Amniotic epithelial cell (primary cell): ENCODE results near the gene NFAM1.

Experiments used
- DNase-seq: peaks from one replicate; pipeline ENCODE4 v3.0.0-alpha.2; 2010; ENCODE audit warnings: low read depth

Gene NFAM1

DNA sequence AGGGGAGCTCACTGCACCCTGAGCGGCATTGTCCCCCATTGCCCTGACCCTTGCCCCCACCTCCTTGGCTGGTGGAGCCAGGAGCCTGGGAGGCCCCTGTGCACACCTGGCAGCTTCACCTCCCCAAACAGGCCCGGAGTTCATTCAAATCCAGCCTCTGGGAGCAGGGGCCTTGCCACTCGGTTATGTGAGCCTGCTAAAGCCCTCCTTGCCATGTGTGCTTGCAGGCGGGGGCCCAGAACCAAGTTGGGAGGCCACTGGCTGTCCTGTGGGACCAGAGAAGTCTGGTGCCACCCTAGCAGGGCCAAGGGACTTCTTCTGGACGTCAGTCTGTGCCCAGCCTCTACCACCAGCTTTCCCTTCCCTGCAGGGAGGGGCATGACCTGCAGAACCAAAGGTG, 48.9 kb downstream of the NFAM1 start:
- DNase-seq: no peak

DNA sequence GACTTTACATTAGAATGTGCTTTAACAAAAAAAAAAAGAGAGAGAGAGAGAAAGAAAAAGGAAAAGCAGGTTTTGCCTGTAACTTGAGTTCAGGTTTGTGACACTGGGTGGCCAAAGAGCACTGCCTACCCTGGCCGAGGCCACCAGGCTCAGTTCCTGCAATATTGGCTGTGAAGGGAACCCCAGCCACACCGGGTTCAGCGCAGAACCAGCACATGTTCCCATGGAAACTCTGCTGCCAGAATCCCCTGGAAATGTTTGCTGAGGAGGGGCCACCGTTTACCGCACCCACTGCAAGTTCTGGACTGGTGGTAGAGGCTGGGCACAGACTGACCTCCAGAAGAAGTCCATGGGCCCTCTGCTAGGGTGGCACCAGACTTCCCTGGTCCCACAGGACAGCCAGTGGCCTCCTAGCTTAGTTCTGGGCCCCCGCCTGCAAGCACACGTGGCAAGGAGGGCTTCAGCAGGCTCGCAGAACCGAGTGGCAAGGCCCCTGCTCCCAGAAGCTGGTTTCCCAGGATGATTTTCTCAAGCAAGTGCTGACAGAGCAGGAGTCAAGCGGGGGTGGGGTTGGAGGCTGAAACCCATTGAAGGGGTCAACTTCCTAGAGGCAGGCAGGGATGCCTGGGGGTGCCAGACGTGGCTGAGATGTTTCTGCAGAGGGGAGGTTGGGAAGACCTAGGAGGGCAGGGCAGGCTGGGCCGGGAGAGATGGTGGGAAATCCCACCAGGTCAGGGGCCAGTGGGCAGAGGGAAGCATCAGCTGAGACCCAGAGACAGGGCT, 51.2 kb downstream of the NFAM1 start:
- no peak for DNase-seq

DNA sequence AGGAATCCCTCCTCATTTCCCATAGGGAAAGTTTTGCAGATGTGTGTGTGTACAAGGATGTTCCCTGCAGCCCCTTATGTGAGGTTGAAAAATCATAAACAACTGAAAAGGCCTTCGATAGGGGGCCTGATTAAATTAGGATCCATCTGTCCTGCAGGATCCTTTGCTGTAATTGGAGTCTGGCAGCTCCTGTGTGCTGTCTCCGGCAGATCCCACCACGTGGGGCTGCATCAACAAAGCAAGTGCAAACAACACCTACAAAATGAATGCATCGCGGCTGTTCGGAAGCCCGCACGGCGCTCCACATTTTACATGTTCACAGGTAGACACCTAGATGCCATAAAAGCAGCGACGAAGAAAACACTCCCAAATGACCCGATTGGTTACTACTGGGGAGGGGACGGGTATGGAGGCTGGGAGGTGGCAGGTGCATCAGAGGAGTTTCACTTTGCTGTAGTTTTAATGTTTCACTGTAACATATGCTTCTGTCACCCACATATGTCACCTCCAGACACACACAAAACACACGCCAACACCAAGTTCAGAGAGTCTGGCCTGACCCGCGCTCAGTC, 52.2 kb downstream of the NFAM1 start:
- no peak for DNase-seq

DNA sequence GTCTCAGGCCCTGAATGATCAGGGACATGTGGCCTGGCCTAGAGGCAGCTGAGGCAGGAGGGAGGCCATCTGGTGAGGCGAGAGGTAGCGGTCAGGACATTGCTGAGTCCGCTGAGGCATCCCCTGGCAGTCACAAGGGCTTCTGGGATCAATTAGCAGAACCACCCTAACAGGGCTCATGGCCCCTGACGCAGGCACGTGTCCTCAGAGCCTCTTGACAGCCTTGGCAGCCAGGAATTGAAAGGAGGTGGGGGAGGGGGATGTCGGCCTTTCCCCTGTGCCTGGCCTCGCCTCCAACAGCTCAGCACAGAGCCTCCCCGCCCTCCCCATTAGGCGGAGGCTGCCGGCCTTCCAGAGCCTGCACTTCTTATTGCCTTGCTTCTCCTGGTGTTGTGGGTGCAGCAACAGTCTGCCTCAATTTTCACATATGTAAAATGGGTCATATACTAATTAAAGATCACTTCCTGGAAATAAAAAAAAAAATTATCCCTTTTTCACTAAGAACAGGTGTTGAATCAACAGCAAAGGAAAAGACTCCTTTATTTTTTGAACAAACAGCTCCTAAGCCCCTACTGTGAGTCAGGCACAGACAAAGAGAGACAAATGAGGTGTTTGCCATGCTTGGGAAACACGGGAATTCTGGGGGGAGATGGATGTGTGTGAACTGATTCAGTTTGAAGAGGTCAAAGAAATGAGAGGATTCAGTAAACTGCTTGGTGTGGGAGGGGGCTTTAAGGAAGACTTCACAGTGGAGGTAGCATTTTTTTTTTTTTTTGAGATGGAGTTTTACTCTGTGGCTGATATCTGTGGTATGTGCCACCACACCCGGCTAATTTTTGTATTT, 55.3 kb downstream of the NFAM1 start:
- DNase-seq: peak; percentile 7

DNA sequence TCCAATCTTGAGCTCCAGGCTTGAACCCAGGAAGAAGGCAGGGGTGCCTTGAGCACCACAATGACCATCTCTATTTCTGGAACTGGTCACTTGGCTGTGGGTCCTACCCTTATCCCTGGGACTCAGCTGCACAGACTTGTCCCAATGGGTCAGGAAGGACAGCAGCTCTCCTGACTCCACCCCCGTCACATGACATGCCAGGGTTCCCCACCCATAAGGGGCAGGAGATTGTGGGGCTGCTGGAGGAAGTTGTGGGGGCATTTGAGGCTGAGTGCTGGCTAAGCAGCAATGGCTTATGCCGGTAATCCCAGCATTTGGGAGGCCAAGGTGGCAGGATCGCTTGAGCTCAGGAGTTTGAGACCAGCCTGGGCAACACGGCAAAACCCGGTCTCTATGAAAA, 56.2 kb downstream of the NFAM1 start:
- no peak for DNase-seq

DNA sequence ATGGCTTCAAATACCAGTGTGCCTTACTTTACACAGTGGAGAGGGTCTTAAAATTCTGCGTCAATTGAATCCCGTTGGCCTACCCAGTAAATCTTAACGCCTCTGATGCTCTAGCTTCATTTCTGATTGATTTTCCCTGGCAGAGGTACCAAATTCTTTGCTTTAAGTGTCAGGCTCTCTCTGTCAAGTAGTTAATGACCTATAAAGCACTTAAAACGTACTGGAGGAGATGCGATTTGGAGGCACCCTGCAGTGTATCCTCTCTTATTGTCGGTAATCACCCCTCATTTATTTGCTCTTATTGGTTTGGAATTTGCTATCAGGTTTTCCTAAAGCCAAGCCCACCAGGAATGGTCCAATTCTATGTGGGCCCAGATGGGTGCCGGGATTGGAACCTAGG, 59.2 kb downstream of the NFAM1 start:
- DNase-seq: no peak

DNA sequence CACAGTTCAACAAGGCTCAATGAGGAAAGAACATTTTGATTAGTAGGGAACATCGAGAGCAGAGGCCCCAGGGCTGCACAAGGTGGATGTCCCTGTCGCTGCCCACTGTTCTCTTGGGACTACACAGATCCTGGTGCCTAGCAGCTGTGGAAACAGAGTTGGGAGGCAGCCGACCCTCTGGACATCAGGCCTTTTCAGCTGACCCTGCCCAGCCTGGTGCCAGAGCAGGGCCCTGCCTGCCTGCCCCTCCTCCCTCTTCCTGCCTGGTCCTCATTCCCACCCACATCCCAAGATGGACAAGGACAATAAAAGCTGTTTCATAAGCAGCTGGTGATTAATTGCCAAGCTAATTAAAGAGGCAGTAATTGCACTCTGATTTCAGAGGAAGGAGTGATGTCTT, 60.7 kb downstream of the NFAM1 start:
- DNase-seq: no peak

DNA sequence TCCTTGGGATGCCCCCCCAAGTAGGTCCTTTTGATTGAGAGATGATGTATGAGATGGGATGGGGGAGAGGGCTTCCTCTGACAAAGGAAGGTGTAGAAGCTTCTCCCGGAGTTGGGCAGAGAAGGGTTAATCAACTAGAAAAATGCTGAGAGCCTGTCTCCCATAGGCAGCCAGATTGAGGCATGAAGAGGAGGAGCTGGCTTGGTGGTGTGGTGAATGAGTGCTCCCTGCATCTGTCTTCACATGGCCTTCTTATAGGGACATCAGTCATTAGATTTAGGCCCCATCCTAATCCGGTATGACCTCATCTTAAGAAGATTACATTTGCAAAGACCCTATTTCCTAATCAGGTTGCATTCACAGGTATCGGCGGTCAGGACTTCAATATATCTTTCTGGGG, 61.1 kb downstream of the NFAM1 start:
- DNase-seq: no peak

DNA sequence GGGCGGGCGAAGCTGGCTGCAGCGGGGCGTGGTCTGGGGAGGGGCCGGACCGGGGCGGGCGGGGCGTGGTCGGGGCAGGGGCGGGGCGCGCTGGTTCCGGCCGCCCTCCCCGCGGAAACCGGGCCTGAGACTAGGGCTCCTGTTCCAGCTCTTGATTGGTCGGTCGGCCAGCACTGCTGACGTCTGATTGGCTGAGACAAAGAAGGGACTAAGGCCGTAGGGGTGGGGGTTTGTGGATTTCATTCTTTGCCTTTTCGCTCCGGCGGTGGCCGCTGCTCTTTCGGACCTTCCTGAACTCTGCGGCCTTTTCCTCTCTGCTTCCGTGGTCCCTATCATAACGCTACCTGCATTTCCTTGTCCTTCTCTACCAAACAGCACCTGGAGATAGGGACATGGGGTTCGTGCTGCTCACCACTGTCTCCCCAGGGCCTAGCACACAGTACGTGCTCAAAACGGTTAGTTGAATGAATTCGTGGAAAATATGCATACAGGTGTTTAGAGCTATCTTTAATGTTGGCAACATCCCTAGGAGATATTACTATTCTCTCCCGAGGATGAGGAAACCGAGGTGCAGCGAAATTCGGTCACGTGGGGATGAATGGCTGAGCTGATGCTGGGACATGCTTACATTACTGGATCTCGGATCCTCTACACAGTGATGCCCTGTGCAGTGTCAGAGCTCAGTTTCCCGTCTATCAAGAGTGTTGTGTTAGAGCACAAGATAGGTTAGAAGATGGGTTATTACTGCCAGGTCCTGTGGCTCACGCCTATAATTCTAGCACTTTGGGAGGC, 62.8 kb downstream of the NFAM1 start:
- DNase-seq: peak; percentile 83

DNA sequence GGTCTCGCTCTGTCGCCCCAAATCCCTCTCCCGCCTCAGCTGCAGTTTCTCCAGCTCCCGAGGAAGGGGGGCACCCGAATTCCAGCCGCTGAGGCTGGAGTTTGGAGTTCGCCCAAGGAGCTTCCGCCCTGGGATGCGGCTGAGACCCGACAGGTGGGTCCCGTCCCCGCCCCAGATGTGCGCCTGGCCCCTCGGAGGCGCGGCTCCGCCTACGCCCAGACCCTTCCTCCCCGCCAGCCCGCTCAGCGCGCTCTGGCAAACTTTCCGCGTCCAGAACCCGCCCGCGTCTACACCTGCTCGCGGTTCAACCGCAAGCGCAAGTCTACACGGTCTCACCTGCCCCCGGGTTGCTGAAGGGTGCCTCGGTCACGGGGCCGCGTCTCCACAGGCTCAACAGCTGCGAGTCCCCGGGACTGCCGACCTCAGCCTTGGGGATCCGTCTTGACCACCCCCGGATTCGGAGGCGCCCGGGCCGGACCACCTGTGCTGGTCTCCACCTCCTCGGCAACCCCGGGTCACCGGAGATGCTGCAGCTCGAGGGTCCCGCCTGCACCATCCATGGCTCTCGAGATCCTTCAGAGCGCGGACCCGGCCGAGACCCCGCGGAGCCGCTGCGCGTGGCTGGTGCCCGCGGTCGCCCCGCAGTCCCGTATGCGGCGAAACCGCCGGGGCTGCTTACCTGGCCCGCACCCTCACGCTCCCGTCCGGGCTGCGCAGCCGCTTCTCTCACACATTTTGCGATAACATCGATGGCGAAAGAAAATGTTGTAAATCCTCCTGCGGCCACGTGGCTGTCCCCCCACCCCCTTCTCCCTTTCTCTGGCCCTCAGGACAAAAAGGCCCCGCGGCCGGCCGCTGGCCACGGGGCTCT, 63.6 kb downstream of the NFAM1 start:
- DNase-seq: no peak

DNA sequence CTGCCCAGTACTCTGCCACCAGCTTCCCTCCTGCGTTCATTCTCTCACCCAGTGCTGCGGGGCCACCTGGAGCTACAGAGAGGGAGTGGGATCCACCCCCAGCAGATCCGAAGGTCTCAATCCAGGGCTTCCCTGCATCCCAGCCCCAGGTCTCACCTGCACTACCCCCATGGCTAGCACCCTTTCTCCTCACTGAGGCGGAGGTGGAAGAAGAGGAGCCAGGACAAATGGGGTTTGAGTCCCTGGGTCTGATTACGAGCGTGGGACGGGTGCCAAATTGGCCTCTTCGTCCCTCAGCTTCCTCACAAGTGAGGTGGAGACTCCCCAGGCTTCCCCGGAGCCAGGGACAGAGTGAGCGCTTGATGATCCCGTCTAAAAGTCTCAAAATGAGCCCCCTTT, 64.2 kb downstream of the NFAM1 start:
- DNase-seq: no peak

DNA sequence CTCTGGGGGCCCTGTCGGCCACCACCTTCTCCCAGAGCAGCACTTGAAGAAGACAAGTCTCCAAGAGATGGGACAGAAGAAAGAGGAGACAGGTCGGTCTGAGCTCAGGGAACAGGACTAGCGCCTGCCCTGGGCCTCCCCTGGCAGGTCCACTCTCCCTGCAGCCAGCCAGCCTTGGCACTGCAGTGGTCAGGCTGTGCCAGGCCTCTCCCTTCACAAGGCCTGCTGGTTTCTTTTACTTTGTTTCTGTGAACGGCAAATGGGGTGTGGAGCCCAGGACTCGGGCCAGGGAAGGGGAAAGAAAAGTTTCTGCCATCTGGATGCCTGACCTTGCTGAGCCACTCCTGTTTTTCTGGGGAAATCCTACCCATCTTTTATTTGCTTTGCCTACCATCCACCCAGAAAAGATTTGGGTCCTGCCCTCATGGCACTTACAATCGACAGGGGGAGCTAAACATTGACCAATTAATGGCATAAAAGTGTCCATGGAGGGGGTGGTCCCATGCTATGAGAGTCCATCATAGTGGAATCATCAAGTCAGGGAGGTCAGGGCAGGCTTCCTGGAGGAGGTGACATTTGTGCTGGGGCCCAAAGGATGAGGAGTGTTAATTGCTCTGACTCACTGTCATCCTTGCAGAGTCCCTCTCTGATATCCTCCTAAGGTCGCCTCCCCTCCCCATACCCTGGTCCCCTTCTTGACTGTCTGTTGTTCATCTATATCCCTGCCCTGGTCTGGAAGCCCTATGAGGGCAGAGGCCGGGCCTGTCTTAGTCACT, 65.2 kb downstream of the NFAM1 start:
- no peak for DNase-seq

DNA sequence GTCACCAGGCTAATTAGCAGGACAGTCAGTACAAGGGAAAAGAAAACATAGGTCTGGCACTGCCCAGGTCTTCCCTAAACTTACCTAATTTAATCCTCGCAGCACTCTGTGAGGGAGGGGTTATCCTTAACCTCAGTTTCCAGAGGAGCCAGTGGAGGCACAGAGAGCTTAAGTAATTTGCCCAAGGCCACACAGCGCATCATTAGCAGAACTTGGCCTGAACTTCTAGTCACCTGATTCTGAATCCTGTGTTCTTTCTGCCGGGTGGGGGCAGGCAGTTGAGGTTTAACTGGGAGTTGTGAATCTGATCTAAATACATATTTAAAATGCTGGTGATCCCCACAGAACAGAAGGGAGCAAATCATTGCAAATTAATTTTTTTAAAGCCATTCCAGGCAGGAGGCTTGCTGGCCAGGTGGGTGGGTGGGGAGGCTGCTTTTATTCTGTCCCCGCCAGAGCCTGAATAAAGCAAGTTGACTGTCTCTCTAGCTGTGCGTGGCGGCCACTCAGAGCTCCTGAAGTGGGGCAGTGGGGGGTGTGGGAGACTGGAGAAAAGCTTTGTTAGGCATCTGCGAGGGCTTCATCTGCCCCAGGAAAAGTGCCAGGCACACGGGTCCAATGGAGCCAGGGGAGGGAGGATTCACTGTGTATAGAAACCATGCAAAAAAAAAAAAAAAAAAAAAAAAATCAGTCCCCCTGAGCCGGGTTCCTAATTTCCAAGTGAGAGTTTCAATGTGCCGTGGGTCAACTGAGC, 66.1 kb downstream of the NFAM1 start:
- no peak for DNase-seq

DNA sequence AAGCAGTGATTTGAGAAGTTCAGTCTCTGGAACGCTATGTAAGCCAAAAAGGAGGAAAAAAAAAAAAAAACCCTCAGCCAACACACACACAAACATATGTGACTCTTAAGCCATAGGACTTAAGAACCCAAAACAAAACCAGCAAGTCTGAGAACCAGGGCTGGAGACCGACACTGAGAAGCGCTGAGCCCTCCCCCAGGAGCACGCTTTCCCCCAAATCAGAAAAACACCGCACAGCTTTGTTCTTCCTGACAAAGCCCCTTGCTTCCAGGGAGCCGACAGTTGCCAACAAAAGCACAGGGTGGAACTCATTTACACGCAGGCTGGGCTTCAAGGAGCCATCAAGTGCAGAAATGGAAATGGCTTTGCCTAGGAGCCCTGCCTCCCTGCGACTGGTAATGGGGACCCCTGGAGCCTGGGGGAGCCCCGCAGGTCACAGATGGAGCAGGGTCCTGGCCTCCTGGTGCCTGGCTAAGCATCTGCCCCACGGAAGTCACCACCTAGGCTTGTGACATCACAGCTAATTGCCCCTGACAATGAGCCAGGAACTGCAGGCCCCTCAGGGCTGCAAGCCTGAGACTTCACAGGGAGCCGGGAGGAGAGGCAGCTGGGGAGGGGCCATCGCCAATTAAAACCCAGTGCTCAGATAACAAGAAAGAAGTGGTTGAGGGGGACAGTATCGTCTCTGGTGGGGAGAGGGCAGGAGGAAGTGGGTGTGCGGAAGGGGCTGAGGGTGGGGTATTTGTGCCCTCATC, 66.9 kb downstream of the NFAM1 start:
- no peak for DNase-seq

DNA sequence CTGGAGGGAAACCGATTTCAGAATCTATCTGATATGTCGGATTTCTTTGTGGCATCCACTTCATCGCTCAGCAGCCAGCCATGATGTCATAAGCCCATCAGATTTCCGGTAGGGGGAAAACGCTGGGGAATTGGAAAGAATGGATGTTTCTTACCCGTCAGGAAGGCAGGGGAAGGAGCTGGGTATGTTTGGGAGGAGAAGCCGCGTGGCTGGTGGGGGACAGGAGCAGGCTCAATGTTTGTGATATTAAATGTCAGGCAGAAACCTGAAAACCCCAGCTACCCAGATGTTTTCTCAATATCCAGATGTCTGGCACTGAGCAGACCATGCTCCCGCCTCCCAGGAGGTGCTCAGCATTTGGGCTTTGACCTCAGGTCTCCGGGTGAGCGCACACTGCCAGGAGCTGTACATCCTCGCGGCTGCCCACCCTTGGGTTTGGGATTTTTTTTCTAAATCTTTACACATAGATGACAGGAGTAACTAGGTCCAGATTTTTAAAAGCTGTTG, 67.5 kb downstream of the NFAM1 start:
- no peak for DNase-seq

DNA sequence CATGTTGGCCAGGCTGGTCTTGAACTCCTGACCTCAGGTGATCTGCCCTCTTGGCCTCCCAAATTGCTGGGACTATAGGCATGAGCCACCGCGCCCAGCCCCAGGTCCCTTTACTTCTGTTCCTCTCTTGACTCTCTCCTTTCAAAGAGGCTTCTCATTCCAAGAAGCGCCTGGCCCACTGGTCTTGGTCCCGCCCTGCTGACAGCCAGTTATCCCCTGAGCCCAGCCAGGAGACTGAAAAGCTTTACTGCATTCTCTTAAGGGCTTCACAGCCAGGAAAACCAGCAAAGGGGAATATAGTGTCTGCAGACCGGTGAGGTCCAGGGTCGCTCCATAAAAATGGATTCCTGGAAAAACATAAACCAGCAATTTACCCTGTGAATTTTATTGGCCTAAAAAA, 68.3 kb downstream of the NFAM1 start:
- DNase-seq: no peak

DNA sequence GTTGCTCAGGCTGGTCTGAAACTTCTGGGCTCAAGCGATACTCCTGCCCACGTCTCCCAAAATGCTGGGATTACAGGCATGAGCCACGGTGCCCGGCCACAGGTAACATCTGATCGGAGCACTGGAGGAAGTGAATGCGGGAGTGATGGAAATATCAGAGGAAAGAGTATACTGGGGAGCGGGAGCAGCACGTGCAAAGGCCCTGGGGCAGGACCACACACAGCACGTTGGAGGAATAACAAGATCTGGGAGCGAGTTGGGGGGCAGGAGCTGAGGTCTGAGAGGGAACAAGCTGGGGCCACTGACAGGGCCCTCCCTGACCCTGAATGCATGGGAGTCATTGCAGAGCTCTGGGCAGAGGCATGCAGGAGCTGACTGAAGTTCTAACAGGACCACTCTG, 70.7 kb downstream of the NFAM1 start:
- DNase-seq: no peak

DNA sequence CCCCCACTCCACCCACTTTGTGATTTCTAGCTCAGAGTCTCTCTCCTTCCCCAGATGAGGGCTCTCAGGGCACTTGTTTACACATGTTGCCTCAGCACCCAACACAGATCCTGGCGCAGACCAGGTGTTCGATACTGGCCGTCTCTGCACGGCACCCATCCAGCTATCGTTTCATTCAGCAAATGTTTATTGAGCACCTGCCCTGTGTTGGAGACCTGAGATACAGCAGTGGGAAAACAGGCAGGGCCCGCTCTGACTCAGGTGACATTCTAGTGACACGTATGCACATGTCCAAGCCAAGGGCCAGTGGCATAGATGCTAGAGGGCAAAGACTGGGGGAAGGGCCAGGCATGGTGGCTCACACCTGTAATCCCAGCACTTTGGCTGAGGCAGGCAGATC, 71.9 kb downstream of the NFAM1 start:
- DNase-seq: no peak
